ENCODE data around the gene WEE1.

WEE1 gene

GRCh38 chr11:9528573-9529333, 44.7 kb upstream of the WEE1 start:
- H3K4me3 ChIP-seq (ENCODE audit: low read depth, low read length), result no peak overlapping the region
- no peak for DNase-seq (ENCODE audit: low read depth)
- TF ChIP-seq POLR2A (IDR thresholded peaks at IDR 0.05; ENCODE audit: extremely low read depth, insufficient read length) (no peak), MAX (IDR thresholded peaks at IDR 0.05; ENCODE audit: low read depth, low read length) (no peak), CTCF (IDR thresholded peaks at IDR 0.05; ENCODE audit: low read depth, low read length) (no peak), MYC (IDR thresholded peaks at IDR 0.05; ENCODE audit: low read depth, low read length) (no peak)

GRCh38 chr11:9529334-9529650, 44.2 kb upstream of the WEE1 start:
- H3K4me3 ChIP-seq (ENCODE audit: low read depth, low read length), result no peak overlapping the region
- no peak for TF ChIP-seq MAX (IDR thresholded peaks at IDR 0.05; ENCODE audit: low read depth, low read length)
- no peak for TF ChIP-seq MYC (IDR thresholded peaks at IDR 0.05; ENCODE audit: low read depth, low read length)
- no peak for TF ChIP-seq CTCF (IDR thresholded peaks at IDR 0.05; ENCODE audit: low read depth, low read length)
- no peak for TF ChIP-seq POLR2A (IDR thresholded peaks at IDR 0.05; ENCODE audit: extremely low read depth, insufficient read length)
- no peak for DNase-seq (ENCODE audit: low read depth)

- no peak for DNase-seq (ENCODE audit: low read depth)
- H3K4me3 ChIP-seq (ENCODE audit: low read depth, low read length), result no peak overlapping the region
- no peak for TF ChIP-seq MYC (IDR thresholded peaks at IDR 0.05; ENCODE audit: low read depth, low read length)
- TF ChIP-seq CTCF (IDR thresholded peaks at IDR 0.05; ENCODE audit: low read depth, low read length), result no peak
- no peak for TF ChIP-seq MAX (IDR thresholded peaks at IDR 0.05; ENCODE audit: low read depth, low read length)
- no peak for TF ChIP-seq POLR2A (IDR thresholded peaks at IDR 0.05; ENCODE audit: extremely low read depth, insufficient read length)
Observed at GRCh38 chr11:9530020-9530621, 43.3 kb upstream of the WEE1 start.

- no peak for DNase-seq (ENCODE audit: low read depth)
- no peak overlapping the region for H3K4me3 ChIP-seq (ENCODE audit: low read depth, low read length)
- TF ChIP-seq MAX (IDR thresholded peaks at IDR 0.05; ENCODE audit: low read depth, low read length) (no peak), MYC (IDR thresholded peaks at IDR 0.05; ENCODE audit: low read depth, low read length) (no peak), POLR2A (IDR thresholded peaks at IDR 0.05; ENCODE audit: extremely low read depth, insufficient read length) (no peak)
Observed at GRCh38 chr11:9530901-9531625, 42.4 kb upstream of the WEE1 start.

GRCh38 chr11:9533058-9533457, 40.4 kb upstream of the WEE1 start:
- H3K4me3 ChIP-seq (ENCODE audit: low read depth, low read length), result no peak overlapping the region
- no peak for TF ChIP-seq POLR2A (IDR thresholded peaks at IDR 0.05; ENCODE audit: extremely low read depth, insufficient read length)
- no peak for TF ChIP-seq CTCF (IDR thresholded peaks at IDR 0.05; ENCODE audit: low read depth, low read length)
- no peak for TF ChIP-seq MAX (IDR thresholded peaks at IDR 0.05; ENCODE audit: low read depth, low read length)
- no peak for TF ChIP-seq MYC (IDR thresholded peaks at IDR 0.05; ENCODE audit: low read depth, low read length)
- DNase-seq (ENCODE audit: low read depth), result no peak
